Amniotic stem cell (primary cell): ENCODE results near the gene MAB21L2.
"Not testable (repeated sequence)": the region's sequence is repeated elsewhere in the genome, so short reads cannot be mapped to it uniquely, and the experiment has no call there.

Experiments used
- DNase-seq: peaks from one replicate; lab custom pipeline; 2025; lab: John Stamatoyannopoulos, UW

The MAB21L2 gene

GRCh38 chr4:150582146-150582872, at the start of gene MAB21L2:
TSS of gene MAB21L2 (plus strand) at chr4:150582151. CDS start at chr4:150583030, 879 bp downstream.
- no peak for DNase-seq

- DNase-seq, result no peak
Measured at GRCh38 chr4:150533673-150534072, 48.3 kb upstream of the MAB21L2 start.

- no peak for DNase-seq
Measured at GRCh38 chr4:150534818-150535217, 47.1 kb upstream of the MAB21L2 start.

- not testable (repeated sequence) for DNase-seq
Measured at GRCh38 chr4:150537911-150538310, 44.0 kb upstream of the MAB21L2 start.

DNA sequence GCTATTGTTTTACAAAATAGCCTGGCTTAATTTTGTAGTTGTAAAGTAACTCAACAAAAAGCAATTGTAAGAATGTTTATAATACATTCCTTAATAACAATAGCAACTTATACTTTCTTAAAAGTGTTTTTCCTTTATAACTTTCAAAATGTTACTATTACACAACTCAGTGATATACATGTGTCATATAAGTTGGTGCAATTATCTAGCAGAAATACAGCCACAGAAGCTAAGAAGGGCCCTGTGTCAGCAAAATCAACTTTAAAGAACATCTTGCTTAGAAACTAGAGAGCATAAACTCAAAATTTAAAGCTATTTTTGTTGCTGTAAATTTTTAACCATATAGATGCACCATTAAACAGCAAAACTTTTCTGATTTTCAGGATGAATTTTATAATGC, 41.4 kb upstream of the MAB21L2 start:
- no peak for DNase-seq

GRCh38 chr4:150540959-150541360, 41.0 kb upstream of the MAB21L2 start:
- no peak for DNase-seq

- DNase-seq, result no peak
Measured at GRCh38 chr4:150541681-150542080, 40.3 kb upstream of the MAB21L2 start.

DNA sequence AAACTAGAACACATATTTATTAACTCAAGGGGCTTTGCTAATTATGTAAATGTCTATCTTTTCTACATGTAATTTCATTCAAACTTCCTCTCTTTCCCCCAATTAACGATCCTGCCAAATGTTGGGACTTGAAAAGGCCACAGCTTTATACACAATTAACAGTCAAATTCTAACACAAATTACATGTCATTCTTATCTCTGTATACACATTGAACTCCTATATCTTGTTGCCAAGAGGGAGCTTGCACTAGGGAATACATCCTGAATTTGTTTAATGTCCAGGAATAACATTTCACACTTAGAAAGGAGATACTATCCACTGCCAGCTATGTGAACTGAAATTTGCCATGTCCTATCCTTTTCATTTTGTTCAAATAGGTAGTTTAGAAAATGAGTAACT, 38.9 kb upstream of the MAB21L2 start:
- no peak for DNase-seq

DNA sequence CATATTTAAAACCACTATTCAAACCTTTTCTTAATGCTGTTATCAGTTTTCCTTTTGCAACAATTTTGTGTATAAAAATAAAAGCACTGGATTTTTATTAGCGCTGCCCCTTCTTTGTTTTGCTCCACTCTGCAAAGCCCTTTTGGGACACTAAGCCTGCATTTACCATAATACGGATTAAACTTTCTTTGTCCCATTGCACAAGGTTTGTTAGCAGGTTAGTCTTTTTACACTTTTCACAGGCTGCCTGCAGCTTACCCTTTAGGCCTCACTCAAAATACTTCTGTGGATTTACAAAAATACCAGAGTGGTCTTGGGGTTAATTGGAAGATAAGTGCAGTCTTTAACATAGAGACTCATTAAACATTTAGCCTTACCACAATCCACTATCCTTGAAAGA, 35.7 kb upstream of the MAB21L2 start:
- no peak for DNase-seq

GRCh38 chr4:150547154-150547838, 34.7 kb upstream of the MAB21L2 start:
- DNase-seq, result no peak

- DNase-seq, result not testable (repeated sequence)
Measured at GRCh38 chr4:150557811-150558210, 24.1 kb upstream of the MAB21L2 start.

DNA sequence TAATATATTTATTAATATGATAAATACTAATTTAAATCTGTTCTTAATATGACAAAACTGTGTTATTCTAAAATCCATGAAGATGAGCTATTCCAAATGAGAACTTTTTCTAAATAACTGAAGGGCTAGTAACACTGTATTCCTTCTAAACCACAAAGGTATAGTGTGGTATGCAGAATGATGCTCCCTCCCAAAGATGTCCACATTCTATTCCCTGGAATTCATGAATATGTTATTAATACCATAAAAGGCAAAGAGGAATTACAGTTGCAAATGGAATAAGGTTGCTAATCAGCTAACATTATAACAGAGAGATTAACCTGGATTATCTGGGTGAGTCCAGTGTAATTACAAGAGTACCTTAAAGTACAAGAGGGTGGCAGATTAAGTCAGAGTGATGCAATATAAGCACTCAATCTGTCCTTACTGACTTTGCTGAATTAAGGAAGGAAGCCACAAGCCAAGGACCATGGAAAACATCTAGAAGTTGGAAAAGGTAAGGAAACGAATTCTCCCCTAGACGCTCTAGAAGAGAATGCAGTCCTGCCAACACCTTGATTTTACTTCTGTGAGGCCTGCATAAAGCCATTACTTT, 20.7 kb upstream of the MAB21L2 start:
- no peak for DNase-seq

DNA sequence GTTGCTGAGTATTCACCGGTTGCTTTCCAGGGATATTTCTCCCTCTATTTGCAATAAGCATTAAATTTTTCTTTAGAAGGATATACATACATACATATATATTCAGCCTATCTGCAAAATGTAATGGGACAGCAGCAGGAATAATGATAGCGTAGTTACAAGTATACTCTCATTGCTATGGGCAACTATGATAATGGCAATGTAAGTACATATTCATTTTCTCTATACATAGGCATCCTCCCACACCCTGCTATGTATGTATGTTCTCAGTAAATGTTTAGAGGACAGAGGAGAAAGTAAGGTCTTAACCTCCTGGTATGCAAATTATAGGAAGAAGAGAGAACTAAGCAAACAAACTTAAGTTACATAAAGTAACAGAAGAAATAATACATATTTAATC, 19.7 kb upstream of the MAB21L2 start:
- no peak for DNase-seq

- no peak for DNase-seq
Measured at GRCh38 chr4:150562751-150563150, 19.2 kb upstream of the MAB21L2 start.

GRCh38 chr4:150564967-150565366, 17.0 kb upstream of the MAB21L2 start:
- DNase-seq, result not testable (repeated sequence)

GRCh38 chr4:150567070-150567469, 14.9 kb upstream of the MAB21L2 start:
- DNase-seq, result no peak

GRCh38 chr4:150569384-150569987, 12.5 kb upstream of the MAB21L2 start:
- DNase-seq, result peak; percentile 51

DNA sequence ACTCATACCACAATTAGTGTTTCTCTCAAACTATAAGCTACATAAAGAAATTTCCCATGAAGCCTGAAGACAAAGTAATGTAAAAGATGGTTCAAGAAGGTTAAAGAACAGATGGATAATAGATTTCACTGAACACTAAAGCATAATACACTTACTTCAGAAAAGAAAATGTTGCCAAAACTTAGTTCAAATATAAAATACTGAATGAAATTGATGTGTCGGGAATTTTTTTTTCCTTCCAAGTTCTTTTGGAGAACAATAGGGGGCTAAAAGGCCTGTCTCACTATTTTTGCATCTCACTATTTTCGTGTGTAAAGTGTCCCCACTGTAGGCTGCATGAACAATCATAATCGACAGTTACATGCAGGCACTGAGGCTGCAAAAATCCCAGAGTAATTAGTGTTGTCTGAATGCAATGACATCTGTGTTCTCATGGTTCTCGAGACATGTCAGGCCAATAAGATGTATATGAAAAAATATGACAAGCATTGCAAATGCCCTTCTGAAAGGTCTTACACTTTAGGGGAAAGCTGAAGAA, 11.9 kb upstream of the MAB21L2 start:
- no peak for DNase-seq

DNA sequence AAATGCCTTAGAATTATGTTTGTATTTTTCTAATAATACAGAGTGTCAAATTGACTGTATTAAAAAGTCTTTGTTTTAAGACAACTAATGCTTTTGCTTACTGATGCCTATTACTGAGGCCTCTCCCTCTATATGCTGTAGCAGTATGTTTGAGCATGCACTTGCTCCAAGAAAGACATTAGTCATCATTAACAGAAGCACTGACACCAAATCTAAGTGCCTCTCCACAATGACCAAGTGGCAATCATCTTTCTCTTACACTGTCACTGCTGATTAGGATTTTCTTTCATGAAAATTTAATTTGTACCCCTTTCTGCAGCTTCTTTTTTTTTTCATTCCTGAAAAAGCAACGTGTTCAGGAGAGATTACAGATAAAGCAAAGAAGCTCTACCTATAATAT, 11.1 kb upstream of the MAB21L2 start:
- no peak for DNase-seq

GRCh38 chr4:150572704-150573504, 9.0 kb upstream of the MAB21L2 start:
- DNase-seq, result no peak

- no peak for DNase-seq
Measured at GRCh38 chr4:150573534-150573933, 8.4 kb upstream of the MAB21L2 start.

DNA sequence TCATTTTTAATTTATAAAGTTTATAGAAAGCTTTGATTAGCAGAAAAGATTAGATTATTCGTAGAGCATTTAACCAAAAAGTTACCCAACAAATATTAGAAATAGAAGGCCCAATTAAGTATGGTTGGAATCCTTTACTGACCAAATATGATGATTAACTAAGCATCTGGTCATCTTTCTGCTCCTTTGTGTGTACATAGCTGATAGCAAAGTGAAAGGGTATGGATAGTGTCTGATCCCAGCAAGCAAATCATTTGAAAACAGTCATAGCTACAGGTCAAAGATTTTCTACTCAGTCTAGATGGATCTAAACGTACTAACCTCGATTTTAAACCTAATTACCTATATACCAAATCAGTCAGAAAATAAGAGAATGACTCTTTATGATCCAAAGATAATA, 7.3 kb upstream of the MAB21L2 start:
- no peak for DNase-seq
